ENCODE results near the gene PARD3.
"Not testable (repeated sequence)": the region's sequence is repeated elsewhere in the genome, so short reads cannot be mapped to it uniquely, and the experiment has no call there.

PARD3 gene

DNA sequence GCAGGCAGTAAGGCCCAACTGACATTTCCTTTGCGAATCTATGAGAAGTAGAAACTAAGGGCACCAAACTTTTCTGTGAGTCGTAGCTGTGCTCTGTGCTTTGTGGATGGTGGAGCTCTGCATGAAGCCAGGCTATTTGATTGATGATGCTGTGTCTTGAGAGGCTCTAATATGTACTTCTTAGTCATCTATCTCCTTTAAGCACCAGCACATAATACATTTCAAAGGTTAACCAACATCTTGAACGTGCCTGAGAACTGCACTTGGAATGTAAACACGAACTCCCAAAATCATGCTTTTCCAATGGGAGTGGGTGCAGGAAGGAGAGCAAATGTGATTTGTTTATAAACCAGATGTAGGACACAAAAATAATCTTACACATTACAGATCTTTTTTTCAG lies 411.6 kb downstream of the PARD3 start:
- DNase-seq (ENCODE audit: low read depth, low spot score), result peak; percentile 48
- in situ Hi-C loops (cut with HindIII; ENCODE audit: low sequenced_read_pairs), result no loop called here
- no peak for TF ChIP-seq CTCF (IDR thresholded peaks at IDR 0.05; ENCODE audit: low read depth, low read length)
- no peak overlapping the region for H3K4me3 ChIP-seq (ENCODE audit: low read depth, low read length)

- no peak for TF ChIP-seq CTCF (IDR thresholded peaks at IDR 0.05; ENCODE audit: low read depth, low read length)
- no peak overlapping the region for H3K4me3 ChIP-seq (ENCODE audit: low read depth, low read length)
- in situ Hi-C loops (cut with HindIII; ENCODE audit: low sequenced_read_pairs), result no loop called here
- no peak for DNase-seq (ENCODE audit: low read depth, low spot score)
These were observed 415.0 kb downstream of the PARD3 start for GRCh38 chr10:34400075-34400474.

DNA sequence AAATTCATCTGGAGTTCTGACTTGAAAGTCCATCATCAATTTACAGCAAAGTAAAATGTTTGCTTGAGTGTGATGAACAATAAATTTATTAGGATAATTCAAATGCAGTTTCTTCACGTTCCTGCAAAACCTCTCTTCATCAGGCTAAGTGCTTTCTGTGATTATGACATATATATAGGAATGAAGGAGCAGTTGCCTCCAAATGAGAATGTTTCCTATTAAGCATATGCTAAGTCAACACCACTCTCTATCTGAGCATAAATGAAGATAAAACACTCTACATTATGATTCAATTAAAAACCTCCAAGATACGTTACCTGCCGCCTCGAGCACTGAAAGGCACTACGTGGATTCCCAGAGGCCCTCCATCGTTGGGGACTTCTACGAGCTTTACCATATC lies 416.1 kb downstream of the PARD3 start:
- in situ Hi-C loops (cut with HindIII; ENCODE audit: low sequenced_read_pairs), result no loop called here
- TF ChIP-seq CTCF (IDR thresholded peaks at IDR 0.05; ENCODE audit: low read depth, low read length), result no peak
- no peak for DNase-seq (ENCODE audit: low read depth, low spot score)
- no peak overlapping the region for H3K4me3 ChIP-seq (ENCODE audit: low read depth, low read length)

DNA sequence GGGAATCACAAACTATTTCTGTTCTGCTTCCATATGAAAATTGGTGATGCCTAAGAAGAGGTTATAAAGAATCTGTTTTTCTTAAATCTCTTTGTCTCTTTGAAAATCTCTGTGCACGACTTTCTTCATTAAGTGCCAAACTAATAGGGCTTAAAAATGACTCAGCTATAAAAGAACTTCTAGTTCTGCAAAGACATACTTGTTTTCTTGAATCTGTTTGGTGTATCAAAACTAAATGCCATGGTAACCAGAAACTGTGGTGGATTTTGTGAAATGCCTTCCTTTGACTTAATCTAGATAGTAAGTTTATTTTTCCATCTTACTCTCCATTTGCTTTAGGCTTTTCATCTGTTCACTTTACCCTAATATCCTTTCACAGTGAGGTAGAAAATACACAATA lies 417.8 kb downstream of the PARD3 start:
- no peak overlapping the region for H3K4me3 ChIP-seq (ENCODE audit: low read depth, low read length)
- peak; percentile 73 for DNase-seq (ENCODE audit: low read depth, low spot score)
- no peak for TF ChIP-seq CTCF (IDR thresholded peaks at IDR 0.05; ENCODE audit: low read depth, low read length)
- in situ Hi-C loops (cut with HindIII; ENCODE audit: low sequenced_read_pairs), result no loop called here

DNA sequence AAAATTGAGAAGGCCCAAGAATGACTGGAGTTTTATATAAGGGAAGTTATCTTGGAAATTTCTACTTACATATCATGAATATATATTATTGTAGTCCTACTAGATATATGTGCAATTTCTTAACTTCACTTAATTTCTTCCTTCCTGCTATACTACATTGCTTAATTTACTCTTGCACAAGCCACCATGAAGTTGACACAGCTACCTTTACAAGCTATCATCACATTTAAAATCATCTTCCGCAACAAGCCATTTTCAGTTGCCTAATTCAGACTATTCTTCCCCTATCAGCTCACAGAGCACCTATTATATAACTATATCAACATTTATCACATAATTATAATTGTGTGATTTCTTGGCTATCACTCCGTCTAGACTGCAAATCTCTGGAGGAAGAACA lies 418.4 kb downstream of the PARD3 start:
- H3K4me3 ChIP-seq (ENCODE audit: low read depth, low read length), result no peak overlapping the region
- TF ChIP-seq CTCF (IDR thresholded peaks at IDR 0.05; ENCODE audit: low read depth, low read length), result no peak
- in situ Hi-C loops (cut with HindIII; ENCODE audit: low sequenced_read_pairs), result no loop called here
- DNase-seq (ENCODE audit: low read depth, low spot score), result no peak

DNA sequence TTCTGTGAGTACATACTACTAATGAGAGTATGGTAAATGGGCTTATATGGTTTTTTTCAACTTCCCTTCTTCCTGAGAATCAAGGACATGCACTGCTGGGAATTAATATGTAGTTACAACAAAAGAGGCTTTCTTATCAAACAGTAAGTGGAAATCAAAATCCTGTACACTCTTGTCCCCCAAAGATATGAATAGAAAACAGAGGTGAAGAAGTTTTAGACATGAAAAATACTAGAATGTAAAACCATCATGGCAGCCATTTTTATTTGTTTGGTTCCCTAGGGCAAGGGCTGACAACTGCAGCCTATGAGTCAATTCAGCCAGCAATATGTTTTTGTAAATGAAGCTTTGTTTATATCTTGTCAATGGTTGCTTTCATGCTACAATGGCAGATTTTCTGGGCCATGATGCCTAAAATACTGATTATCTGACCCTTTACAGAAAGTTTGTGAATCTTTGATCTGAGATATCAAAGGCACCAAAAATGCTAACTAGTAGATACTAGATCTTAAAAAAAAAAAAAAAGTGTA lies 422.4 kb downstream of the PARD3 start:
- TF ChIP-seq CTCF (IDR thresholded peaks at IDR 0.05; ENCODE audit: low read depth, low read length), result no peak
- H3K4me3 ChIP-seq (ENCODE audit: low read depth, low read length), result no peak overlapping the region
- DNase-seq (ENCODE audit: low read depth, low spot score), result no peak
- in situ Hi-C loops (cut with HindIII; ENCODE audit: low sequenced_read_pairs), result no loop called here

DNA sequence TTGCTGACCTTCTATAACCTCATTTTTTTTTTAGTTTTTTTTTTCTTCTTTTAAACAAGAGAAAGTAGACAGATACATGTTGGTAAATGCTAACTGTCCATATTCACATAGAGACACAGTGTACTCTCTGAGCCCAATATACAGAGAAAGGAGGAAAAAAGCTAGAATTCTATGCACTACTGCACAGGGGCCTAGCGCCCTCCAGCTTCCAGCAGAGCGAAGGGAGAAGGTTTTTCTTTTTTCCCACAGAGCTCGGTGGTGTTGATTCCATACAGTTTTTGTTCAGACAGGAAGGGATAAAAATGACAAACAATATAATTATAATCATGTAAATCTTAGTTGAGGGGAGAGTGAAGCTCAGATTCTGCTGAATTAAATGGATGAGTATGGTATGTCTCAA lies 423.9 kb downstream of the PARD3 start:
- H3K4me3 ChIP-seq (ENCODE audit: low read depth, low read length); in situ Hi-C loops (cut with HindIII; ENCODE audit: low sequenced_read_pairs); DNase-seq (ENCODE audit: low read depth, low spot score): not testable (repeated sequence)
- TF ChIP-seq CTCF (IDR thresholded peaks at IDR 0.05; ENCODE audit: low read depth, low read length), result peak; percentile 44
